GM12872 (cell line): ENCODE measurements around the gene TARBP1.

Experiments
- CTCF ChIP-seq: IDR thresholded peaks from 3 replicates; pipeline ENCODE4 v1.5.1; 2011; ENCODE audit warnings: low read depth, mild to moderate bottlenecking, low read length, moderate library complexity; ENCODE audit not compliant: insufficient read depth

The TARBP1 gene

DNA sequence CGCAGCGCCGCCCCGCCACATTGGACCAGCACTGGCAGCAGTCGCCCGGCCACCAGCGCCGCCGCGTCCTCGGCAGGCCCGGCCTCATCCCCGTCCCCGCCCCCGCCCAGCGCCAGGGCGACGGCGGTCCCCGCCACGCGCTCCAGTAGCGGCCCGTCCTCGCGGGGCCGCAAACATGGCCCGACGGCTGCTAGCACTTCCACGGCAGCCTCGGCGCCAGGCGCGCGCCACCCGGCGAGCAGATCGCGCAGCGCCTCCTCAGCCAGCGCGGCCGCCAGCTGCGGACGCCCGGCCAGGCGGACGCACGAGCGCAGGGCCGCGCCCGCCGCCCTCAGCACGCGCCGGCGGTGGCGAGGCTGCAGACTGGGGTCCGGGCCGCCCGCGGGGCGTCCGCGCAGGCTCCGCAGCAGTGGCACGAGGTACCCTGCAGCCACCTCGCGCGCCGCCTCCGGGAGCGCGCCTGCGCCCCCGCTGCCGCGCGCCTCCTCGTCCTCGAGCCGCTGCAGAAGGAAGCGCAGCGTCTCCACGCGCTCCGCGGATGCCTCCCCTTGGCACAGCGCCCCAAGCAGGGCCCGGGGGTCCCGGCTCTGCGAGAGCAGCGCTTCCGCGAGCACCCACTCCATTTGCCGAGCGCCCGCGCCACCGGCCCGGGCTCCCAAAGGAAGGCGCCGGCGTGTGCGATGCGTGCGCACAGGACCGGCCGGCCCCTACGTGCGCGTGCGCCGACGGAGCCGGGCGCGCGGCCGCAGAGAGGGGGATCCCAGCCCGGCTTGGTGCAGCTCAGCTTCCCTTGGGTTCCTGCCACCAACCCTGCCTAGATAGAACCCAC lies at the start of gene TARBP1:
TSS of gene TARBP1 (minus strand) at position 699 of the 829 bp plus-strand sequence. CDS start at position 623, 76 bp downstream.
- TF ChIP-seq CTCF, result peak; percentile 20; the same call in 1 of the 3 replicates

GRCh38 chr1:234528074-234528865 lies 49.3 kb upstream of the TARBP1 start:
- no peak for TF ChIP-seq CTCF

- no peak for TF ChIP-seq CTCF
Measured at GRCh38 chr1:234527346-234527745, 48.4 kb upstream of the TARBP1 start.

GRCh38 chr1:234526922-234527321 lies 47.9 kb upstream of the TARBP1 start:
- TF ChIP-seq CTCF, result no peak

GRCh38 chr1:234525099-234525799 lies 46.3 kb upstream of the TARBP1 start:
- no peak for TF ChIP-seq CTCF

DNA sequence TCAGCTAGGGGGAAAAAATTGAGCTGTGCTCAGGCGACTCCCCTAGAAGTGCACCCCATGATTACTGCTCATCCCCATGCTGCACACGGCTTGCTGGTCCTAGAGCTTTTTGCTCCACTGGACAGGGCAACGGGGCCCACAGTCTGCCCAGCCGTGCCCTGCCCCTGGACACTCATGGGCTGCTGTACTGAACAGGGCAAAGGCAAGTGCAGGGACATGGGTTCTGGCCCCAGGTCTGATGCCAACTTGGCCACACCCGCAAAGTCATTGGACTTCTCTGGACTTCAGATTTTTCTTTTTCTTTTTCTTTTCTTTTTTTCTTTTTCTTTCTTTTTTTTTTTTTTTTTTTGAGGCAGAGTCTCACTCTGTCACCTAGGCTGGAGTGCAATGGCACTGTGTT lies 42.9 kb upstream of the TARBP1 start:
- TF ChIP-seq CTCF, result no peak
